ENCODE measurements around the gene PEA15.

Gene PEA15

GRCh38 chr1:160166166-160166868 lies 38.9 kb upstream of the PEA15 start:
- H3K36me3 ChIP-seq = no peaks in the 10 kb centered on the region

GRCh38 chr1:160167056-160167455 lies 38.1 kb upstream of the PEA15 start:
- DNase-seq = no peak
- no peaks in the 10 kb centered on the region for H3K36me3 ChIP-seq
- no peaks in the 10 kb centered on the region for H3K9me3 ChIP-seq (ENCODE audit: severe bottlenecking)
- H3K27ac ChIP-seq = no peak overlapping the region
- no peak overlapping the region for H3K4me3 ChIP-seq (ENCODE audit: low read depth, low read length)
- TF ChIP-seq CTCF (IDR thresholded peaks at IDR 0.05; ENCODE audit: low read depth, low read length) = no peak
- no peaks in the 10 kb centered on the region for H3K27me3 ChIP-seq (ENCODE audit: insufficient read depth, low read depth, severe bottlenecking)

More at GRCh38 chr1:160166166-160166868, 38.9 kb upstream of the PEA15 start:
- H3K9me3 ChIP-seq (ENCODE audit: severe bottlenecking) = no peaks in the 10 kb centered on the region
- H3K27me3 ChIP-seq (ENCODE audit: insufficient read depth, low read depth, severe bottlenecking) = no peaks in the 10 kb centered on the region
- DNase-seq = no peak
- H3K4me3 ChIP-seq (ENCODE audit: low read depth, low read length) = no peak overlapping the region
- no peak for TF ChIP-seq CTCF (IDR thresholded peaks at IDR 0.05; ENCODE audit: low read depth, low read length)
- H3K27ac ChIP-seq = no peak overlapping the region

GRCh38 chr1:160167580-160167979 lies 37.6 kb upstream of the PEA15 start:
- no peak overlapping the region for H3K27ac ChIP-seq
- H3K36me3 ChIP-seq = no peaks in the 10 kb centered on the region
- DNase-seq = no peak
- H3K9me3 ChIP-seq (ENCODE audit: severe bottlenecking) = no peaks in the 10 kb centered on the region
- peak; percentile 39; the same call in 1 of the 2 replicates for TF ChIP-seq CTCF (IDR thresholded peaks at IDR 0.05; ENCODE audit: low read depth, low read length)
- H3K27me3 ChIP-seq (ENCODE audit: insufficient read depth, low read depth, severe bottlenecking) = no peaks in the 10 kb centered on the region
- no peak overlapping the region for H3K4me3 ChIP-seq (ENCODE audit: low read depth, low read length)

GRCh38 chr1:160168016-160168415 lies 37.2 kb upstream of the PEA15 start:
- TF ChIP-seq CTCF (IDR thresholded peaks at IDR 0.05; ENCODE audit: low read depth, low read length) = no peak
- no peak for DNase-seq
- H3K27ac ChIP-seq = no peak overlapping the region
- H3K36me3 ChIP-seq = no peaks in the 10 kb centered on the region
- H3K9me3 ChIP-seq (ENCODE audit: severe bottlenecking) = no peaks in the 10 kb centered on the region
- H3K27me3 ChIP-seq (ENCODE audit: insufficient read depth, low read depth, severe bottlenecking) = no peaks in the 10 kb centered on the region
- no peak overlapping the region for H3K4me3 ChIP-seq (ENCODE audit: low read depth, low read length)

- Histone ChIP-seq H3K9me3 (ENCODE audit: severe bottlenecking) (no peaks in the 10 kb centered on the region), H3K36me3 (no peaks in the 10 kb centered on the region), H3K27me3 (ENCODE audit: insufficient read depth, low read depth, severe bottlenecking) (no peaks in the 10 kb centered on the region), H3K27ac (no peak overlapping the region), H3K4me3 (ENCODE audit: low read depth, low read length) (no peak overlapping the region)
- 0 out of 2 replicates have a peak, but pooled peaks have one; percentile 16 for TF ChIP-seq CTCF (IDR thresholded peaks at IDR 0.05; ENCODE audit: low read depth, low read length)
- DNase-seq = no peak
Measured at GRCh38 chr1:160168609-160169369, 36.4 kb upstream of the PEA15 start.

All from WERI-Rb-1 (cell line).